Stomach (tissue), 9 donors: ENCODE data around the gene NAT16. TPM values are rescaled to one million over a fixed set of nuclear protein-coding genes. Genes with fewer than 3 reads are reported as not detected.
A peak's percentile ranks its signal among the peaks of the same experiment; 100 is the strongest.

Experiments used
- DNase-seq, 2 donors: peaks; one replicate each; pipeline versions ENCODE4 v3.0.0 to v3.0.0-alpha.2; 2013 to 2019
- H3K27ac ChIP-seq, 5 donors: fragments of 200-600 bp in 4 of 5; sonication (generic) in 4 of 5; one replicate each; pipeline ENCODE4 v1.5.1; 2013 to 2019; ENCODE audit warnings: mild to moderate bottlenecking in 1 of 5, moderate library complexity in 1 of 5
- H3K27me3 ChIP-seq, 3 donors: fragments of 200-600 bp; sonication (generic); one replicate each; pipeline ENCODE4 v1.5.1; 2017 to 2019; ENCODE audit warnings: mixed run types in 1 of 3
- H3K36me3 ChIP-seq, 4 donors: fragments of 200-600 bp; sonication (generic); 1 replicate in 3 of 4; 2 replicates in 1 of 4; pipeline ENCODE4 v1.5.1; 2016 to 2019
- H3K4me1 ChIP-seq, 4 donors: fragments of 200-600 bp; sonication (generic); one replicate each; pipeline ENCODE4 v1.5.1; 2016 to 2019
- H3K4me3 ChIP-seq, 4 donors: fragments of 200-600 bp; sonication (generic) in 3 of 4; one replicate each; pipeline ENCODE4 v1.5.1; 2016 to 2019; ENCODE audit warnings: mild to moderate bottlenecking in 1 of 4
- H3K9me3 ChIP-seq, 4 donors: fragments of 200-600 bp; sonication (generic); one replicate each; pipeline ENCODE4 v1.5.1; 2016 to 2019
- CTCF ChIP-seq, 7 experiments: fragments of 450-650 bp in 4 of 7; fragments of 200-600 bp in 3 of 7; sonication (generic) in 3 of 7; IDR thresholded peaks; one replicate each; pipeline ENCODE4 v1.5.1; 2016 to 2019; ENCODE audit warnings: antibody characterized with exemption in 7 of 7, control low read depth in 2 of 7, mild to moderate bottlenecking in 1 of 7
- EP300 ChIP-seq: sonication (generic); formaldehyde crosslinking; IDR thresholded peaks from one replicate; pipeline ENCODE4 v1.6.1; 2017; ENCODE audit warnings: antibody characterized with exemption
- POLR2A ChIP-seq, 4 donors: fragments of 450-650 bp; IDR thresholded peaks; one replicate each; pipeline ENCODE4 v1.6.1; 2016; ENCODE audit warnings: antibody characterized with exemption in 4 of 4, control low read depth in 2 of 4, mild to moderate bottlenecking in 1 of 4, moderate library complexity in 1 of 4
- POLR2AphosphoS5 ChIP-seq, 3 donors: sonication (generic); formaldehyde crosslinking; IDR thresholded peaks; one replicate each; pipeline ENCODE4 v1.6.1; 2016; ENCODE audit warnings: antibody characterized with exemption in 3 of 3
- WGBS, 5 donors: extraction: QIAGEN DNeasy Blood & Tissue Kit in 3 of 5; methylation state at CpG; one replicate each; pipeline versions ENCODE4 v1.1.5 to v1.1.7; 2013 to 2018; 5-methylcytosine and 5-hydroxymethylcytosine counted together
- intact Hi-C: fragments of 100-400 bp; cut with DNase I; formaldehyde crosslinking; loops from one replicate; pipeline ENCODE4 v1.15.1; 2023; ENCODE audit warnings: low total_unique reads
- polyA plus RNA-seq, 3 donors: library from polyadenylated mRNA; stranded (reverse); fragments of 200-250 nt; gene quantifications; one replicate each; pipeline ENCODE4 v1.2.3, GENCODE V29; 2013
- total RNA-seq, 5 donors: library from RNA; depleted of rRNA; stranded (reverse); fragments of >200 nt; gene quantifications; one replicate each; pipeline versions ENCODE4 v1.1.0 to v1.2.3, GENCODE V29; 2014 to 2016
- donor health status: healthy with polysubstance abuse.
- donor health status: Bipolar disorder and iron deficiency.
- donor health status: healthy.

Gene NAT16
- total and polyA plus RNA-seq, 8 donors: 0.05 TPM; not detected in 7

- Histone ChIP-seq H3K27ac (no peak overlapping the region), H3K9me3 (no peaks in the 10 kb centered on the region), H3K4me1 (peaks cover 18 to 35% (median 30%) of the 10 kb centered on the region in 4 donors), H3K36me3 (peaks cover 31 to 60% (median 56%) of the 10 kb centered on the region in 4 donors), H3K4me3 (no peak overlapping the region), H3K27me3 (no peaks in the 10 kb centered on the region)
- intact Hi-C loops: no loop called here
- DNase-seq: no peak
- 87 to 97% (median 94%) methylated on average over 15 to 27 of the region's 27 CpGs for WGBS, 5 donors
- TF ChIP-seq EP300 (no peak), POLR2AphosphoS5 (IDR thresholded peaks at IDR 0.05) (no peak), CTCF (IDR thresholded peaks at IDR 0.05) (no peak), POLR2A (IDR thresholded peaks at IDR 0.05) (no peak)
Observed at GRCh38 chr7:101222275-101222830, 42.3 kb upstream of the NAT16 start.

GRCh38 chr7:101220295-101220694 lies 40.2 kb upstream of the NAT16 start:
- H3K27ac ChIP-seq: no peak overlapping the region
- 46 to 81% (median 65%) methylated on average over 5 of the region's 5 CpGs for WGBS, 5 donors
- no peaks in the 10 kb centered on the region for H3K9me3 ChIP-seq
- H3K36me3 ChIP-seq: peaks cover 25 to 47% (median 42%) of the 10 kb centered on the region in 4 donors
- intact Hi-C loops: no loop called here
- peaks cover 29 to 49% (median 44%) of the 10 kb centered on the region in 4 donors for H3K4me1 ChIP-seq
- H3K4me3 ChIP-seq: no peak overlapping the region
- no peak for DNase-seq
- H3K27me3 ChIP-seq: no peaks in the 10 kb centered on the region
- TF ChIP-seq POLR2A (IDR thresholded peaks at IDR 0.05): no peak
- TF ChIP-seq POLR2AphosphoS5 (IDR thresholded peaks at IDR 0.05): no peak
- TF ChIP-seq CTCF (IDR thresholded peaks at IDR 0.05): no peak
- no peak for TF ChIP-seq EP300

- H3K9me3 ChIP-seq: no peaks in the 10 kb centered on the region
- no peaks in the 10 kb centered on the region for H3K27me3 ChIP-seq
- no peak for DNase-seq
- TF ChIP-seq POLR2A (IDR thresholded peaks at IDR 0.05) (no peak), CTCF (IDR thresholded peaks at IDR 0.05) (no peak), EP300 (no peak)
- peak overlapping the region; percentile 78 to 98 (median 82) for H3K4me3 ChIP-seq
- WGBS, 5 donors: 4 to 7% (median 6%) methylated on average over 26 of the region's 26 CpGs
- H3K27ac ChIP-seq: peak overlapping the region; percentile 92 to 96 (median 94)
- intact Hi-C loops: no loop called here
- H3K4me1 ChIP-seq: peaks cover 29 to 56% (median 45%) of the 10 kb centered on the region in 4 donors
- peaks cover 22 to 47% (median 42%) of the 10 kb centered on the region in 4 donors for H3K36me3 ChIP-seq
Observed at GRCh38 chr7:101218236-101219125, 38.4 kb upstream of the NAT16 start.

- H3K9me3 ChIP-seq: no peaks in the 10 kb centered on the region
- intact Hi-C loops: no loop called here
- peak within 1 kb of the TSS; percentile 78 to 98 (median 82) for H3K4me3 ChIP-seq
- H3K27me3 ChIP-seq: no peaks in the 10 kb centered on the region
- 0 to 1% (median 1%) methylated on average over 47 to 57 of the region's 57 CpGs for WGBS, 5 donors
- H3K36me3 ChIP-seq: peaks cover 20 to 47% (median 42%) of the 10 kb centered on the region in 4 donors
- DNase-seq: peak; percentile 99
- TF ChIP-seq POLR2AphosphoS5 (IDR thresholded peaks at IDR 0.05) (peak; percentile 52 to 87 (median 58)), POLR2A (IDR thresholded peaks at IDR 0.05) (no peak), CTCF (IDR thresholded peaks at IDR 0.05) (peak in 3 of 7 experiments; percentile 15 to 25 (median 15)), EP300 (no peak)
- H3K4me1 ChIP-seq: peaks cover 29 to 56% (median 45%) of the 10 kb centered on the region in 4 donors
- H3K27ac ChIP-seq: peak within 1 kb of the TSS; percentile 92 to 96 (median 94)
Observed at GRCh38 chr7:101217388-101218235, 37.5 kb upstream of the NAT16 start, which contains the start of the genes PLOD3 and ZNHIT1. TSS of gene PLOD3 (minus strand) at chr7:101217581. CDS start at chr7:101217274, 307 bp downstream. TSS of gene ZNHIT1 (plus strand) at chr7:101218165. CDS start at chr7:101218196, 31 bp downstream.
